RWPE2 (cell line): ENCODE data around the gene TGIF2.
A peak's percentile ranks its signal among the peaks of the same experiment; 100 is the strongest.
"Not testable (repeated sequence)": the region's sequence is repeated elsewhere in the genome, so short reads cannot be mapped to it uniquely, and the experiment has no call there.

ENCODE experiments used
- ATAC-seq: fragments of 200-7000 bp; cut with Tn5 transposase; 3 replicates; pipeline ENCODE4 v1.9.1; 2021; ENCODE audit warnings: low read depth
- DNase-seq: peaks from one replicate; pipeline ENCODE4 v3.0.0-alpha.2; 2020; ENCODE audit warnings: low spot score
- H3K27ac ChIP-seq: fragments of 450-650 bp; 2 replicates; pipeline ENCODE4 v1.5.1; 2017; ENCODE audit warnings: mild to moderate bottlenecking; ENCODE audit not compliant: poor library complexity, severe bottlenecking
- H3K27me3 ChIP-seq: fragments of 250-450 bp; sonication (Bioruptor Pico); 2 replicates; pipeline ENCODE4 v1.5.1; 2021; ENCODE audit warnings: mild to moderate bottlenecking, moderate library complexity; ENCODE audit not compliant: insufficient read depth, poor library complexity, severe bottlenecking
- H3K36me3 ChIP-seq: fragments of 250-450 bp; sonication (Bioruptor Pico); 2 replicates; pipeline ENCODE4 v1.5.1; 2020; ENCODE audit warnings: low read depth, mild to moderate bottlenecking, moderate library complexity
- H3K4me1 ChIP-seq: fragments of 250-450 bp; sonication (Bioruptor Pico); 2 replicates; pipeline ENCODE4 v1.5.1; 2021; ENCODE audit warnings: mild to moderate bottlenecking, moderate library complexity; ENCODE audit not compliant: insufficient read depth, poor library complexity, severe bottlenecking
- H3K4me3 ChIP-seq: fragments of 250-450 bp; sonication (Bioruptor Pico); 2 replicates; pipeline ENCODE4 v1.5.1; 2021; ENCODE audit warnings: mild to moderate bottlenecking, moderate library complexity; ENCODE audit not compliant: severe bottlenecking
- H3K9me3 ChIP-seq: fragments of 250-450 bp; sonication (Bioruptor Pico); 2 replicates; pipeline ENCODE4 v1.5.1; 2021; ENCODE audit warnings: mild to moderate bottlenecking, moderate library complexity; ENCODE audit not compliant: severe bottlenecking
- TF ChIP-seq, protein P1 (sequence below): fragments of 450-650 bp; IDR thresholded peaks from one replicate; pipeline ENCODE4 v1.5.1; 2017; ENCODE audit warnings: mild to moderate bottlenecking, moderate library complexity; ENCODE audit not compliant: poor library complexity, severe bottlenecking

TGIF2 gene

DNA sequence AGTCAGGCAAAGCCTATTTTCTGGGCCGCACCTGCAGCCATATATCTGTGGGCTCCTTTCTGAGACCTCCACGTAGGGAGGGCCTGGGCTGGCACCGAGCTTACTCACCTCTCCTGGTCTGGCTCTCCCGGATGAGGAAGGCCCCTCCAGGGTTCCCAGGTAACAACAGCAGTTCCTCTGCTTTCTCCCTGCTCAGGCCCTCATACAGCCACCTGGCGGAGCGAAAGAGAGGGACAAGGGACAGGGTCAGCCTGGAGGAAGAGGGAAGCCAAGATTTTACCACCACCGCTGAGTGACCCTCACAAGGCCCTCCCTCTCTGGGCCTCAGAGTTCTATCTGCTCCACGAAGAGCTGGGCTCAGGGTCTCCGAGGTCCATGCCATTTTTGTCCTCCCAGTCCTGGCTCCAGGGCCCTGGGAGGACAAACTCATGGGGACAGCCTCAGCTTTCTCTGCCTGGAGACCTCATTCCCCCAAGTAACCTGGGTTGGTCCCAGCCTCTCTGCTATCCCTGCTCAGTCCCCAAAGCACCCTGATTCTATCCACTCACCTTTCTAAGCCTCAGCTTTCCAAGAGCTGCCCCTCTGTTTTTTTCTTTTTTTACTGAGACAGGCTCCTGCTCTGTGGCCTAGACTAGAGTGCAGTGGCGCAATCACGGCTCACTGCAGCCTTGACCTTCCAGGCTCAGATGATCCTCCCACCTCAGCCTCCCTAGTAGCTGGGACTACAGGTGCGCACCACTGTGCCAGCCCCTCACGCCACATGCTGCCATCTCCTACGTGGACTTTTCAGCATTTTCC lies 59.3 kb downstream of the TGIF2 start:
- no peaks in the 10 kb centered on the region for H3K36me3 ChIP-seq
- H3K4me1 ChIP-seq, result no peaks in the 10 kb centered on the region
- H3K9me3 ChIP-seq, result no peaks in the 10 kb centered on the region
- H3K27ac ChIP-seq, result no peak overlapping the region
- TF ChIP-seq, protein P1, sequence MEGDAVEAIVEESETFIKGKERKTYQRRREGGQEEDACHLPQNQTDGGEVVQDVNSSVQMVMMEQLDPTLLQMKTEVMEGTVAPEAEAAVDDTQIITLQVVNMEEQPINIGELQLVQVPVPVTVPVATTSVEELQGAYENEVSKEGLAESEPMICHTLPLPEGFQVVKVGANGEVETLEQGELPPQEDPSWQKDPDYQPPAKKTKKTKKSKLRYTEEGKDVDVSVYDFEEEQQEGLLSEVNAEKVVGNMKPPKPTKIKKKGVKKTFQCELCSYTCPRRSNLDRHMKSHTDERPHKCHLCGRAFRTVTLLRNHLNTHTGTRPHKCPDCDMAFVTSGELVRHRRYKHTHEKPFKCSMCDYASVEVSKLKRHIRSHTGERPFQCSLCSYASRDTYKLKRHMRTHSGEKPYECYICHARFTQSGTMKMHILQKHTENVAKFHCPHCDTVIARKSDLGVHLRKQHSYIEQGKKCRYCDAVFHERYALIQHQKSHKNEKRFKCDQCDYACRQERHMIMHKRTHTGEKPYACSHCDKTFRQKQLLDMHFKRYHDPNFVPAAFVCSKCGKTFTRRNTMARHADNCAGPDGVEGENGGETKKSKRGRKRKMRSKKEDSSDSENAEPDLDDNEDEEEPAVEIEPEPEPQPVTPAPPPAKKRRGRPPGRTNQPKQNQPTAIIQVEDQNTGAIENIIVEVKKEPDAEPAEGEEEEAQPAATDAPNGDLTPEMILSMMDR, result no peak
- no peak overlapping the region for H3K4me3 ChIP-seq
- ATAC-seq (0 out of 3 replicates have a peak, but pooled peaks have one; percentile 4), DNase-seq (no peak)
- H3K27me3 ChIP-seq, result no peaks in the 10 kb centered on the region

DNA sequence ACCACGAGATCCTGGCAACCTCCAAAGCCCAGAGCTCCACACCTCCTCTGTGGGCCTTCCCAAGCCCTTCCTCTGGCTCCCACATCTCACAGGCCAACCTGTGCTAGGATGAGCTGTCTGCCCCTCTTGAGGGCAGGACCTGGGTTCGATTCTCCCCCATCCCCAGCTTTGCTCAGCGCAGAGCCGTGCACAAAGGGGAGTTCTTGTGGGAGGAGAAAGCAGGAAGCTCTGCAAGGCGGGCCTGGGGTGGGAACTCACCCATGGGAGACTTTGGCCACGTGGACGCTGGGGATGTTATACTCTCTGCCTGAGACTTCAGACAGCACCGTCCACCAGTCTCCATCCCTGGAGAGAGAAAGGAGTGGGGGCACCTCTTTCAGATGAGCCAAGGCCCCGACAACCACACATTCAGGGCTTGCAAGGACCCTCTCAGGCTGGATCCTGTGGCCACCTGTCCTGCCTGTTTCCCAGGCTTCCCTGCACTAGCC lies 59.9 kb downstream of the TGIF2 start:
- no peaks in the 10 kb centered on the region for H3K9me3 ChIP-seq
- H3K27me3 ChIP-seq, result no peaks in the 10 kb centered on the region
- TF ChIP-seq, protein P1, result no peak
- no peak for ATAC-seq
- no peak for DNase-seq
- no peak overlapping the region for H3K4me3 ChIP-seq
- H3K36me3 ChIP-seq, result no peaks in the 10 kb centered on the region
- no peaks in the 10 kb centered on the region for H3K4me1 ChIP-seq
- no peak overlapping the region for H3K27ac ChIP-seq

DNA sequence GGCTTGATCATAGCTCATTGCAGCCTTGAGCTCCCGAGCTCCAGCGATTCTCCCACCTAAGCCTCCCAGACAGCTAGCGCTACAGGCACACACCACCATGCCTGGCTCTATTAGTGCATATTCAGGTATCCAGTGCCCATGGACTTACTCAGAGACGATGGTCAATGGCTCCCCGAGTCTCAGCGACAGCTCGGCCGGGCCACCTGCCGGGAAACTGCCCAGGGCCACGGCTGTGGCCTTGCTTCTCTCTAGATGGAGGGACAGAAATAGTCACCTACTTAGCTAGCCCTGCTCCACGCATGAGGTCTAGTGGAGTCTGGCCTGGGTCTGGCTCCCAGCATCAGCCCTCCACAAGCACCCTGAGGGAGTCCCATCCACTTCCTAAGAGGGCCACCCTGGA lies 60.9 kb downstream of the TGIF2 start:
- ATAC-seq, result no peak
- no peak for DNase-seq
- H3K4me3 ChIP-seq, result no peak overlapping the region
- no peaks in the 10 kb centered on the region for H3K36me3 ChIP-seq
- H3K4me1 ChIP-seq, result no peaks in the 10 kb centered on the region
- TF ChIP-seq, protein P1, result no peak
- no peaks in the 10 kb centered on the region for H3K9me3 ChIP-seq
- no peaks in the 10 kb centered on the region for H3K27me3 ChIP-seq
- no peak overlapping the region for H3K27ac ChIP-seq

DNA sequence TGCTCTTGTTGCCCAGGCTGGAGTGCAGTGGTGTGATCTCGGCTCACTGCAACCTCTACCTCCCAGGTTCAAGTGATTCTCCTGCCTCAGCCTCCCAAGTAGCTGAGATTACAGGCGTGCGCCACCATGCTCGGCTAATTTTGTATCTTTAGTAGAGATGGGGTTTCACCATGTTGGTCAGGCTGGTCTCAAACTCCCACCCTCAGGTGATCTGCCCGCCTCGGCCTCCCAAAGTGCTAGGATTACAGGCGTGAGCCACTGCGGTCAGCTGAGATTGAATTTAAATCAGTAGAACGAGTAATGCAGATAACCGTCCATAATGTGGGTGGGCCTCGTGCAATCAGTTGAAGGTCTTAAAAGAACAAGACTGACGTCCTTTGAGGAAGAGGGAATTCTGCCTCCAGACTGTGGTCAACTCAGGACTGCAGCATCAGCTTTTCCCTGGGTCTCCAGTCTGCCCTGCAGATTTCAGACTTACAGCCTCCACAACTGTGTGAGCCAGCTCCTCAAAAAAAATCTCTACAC lies 65.5 kb downstream of the TGIF2 start:
- DNase-seq, H3K27ac ChIP-seq, H3K9me3 ChIP-seq, H3K27me3 ChIP-seq, H3K36me3 ChIP-seq, ATAC-seq, H3K4me3 ChIP-seq, H3K4me1 ChIP-seq: not testable (repeated sequence)

DNA sequence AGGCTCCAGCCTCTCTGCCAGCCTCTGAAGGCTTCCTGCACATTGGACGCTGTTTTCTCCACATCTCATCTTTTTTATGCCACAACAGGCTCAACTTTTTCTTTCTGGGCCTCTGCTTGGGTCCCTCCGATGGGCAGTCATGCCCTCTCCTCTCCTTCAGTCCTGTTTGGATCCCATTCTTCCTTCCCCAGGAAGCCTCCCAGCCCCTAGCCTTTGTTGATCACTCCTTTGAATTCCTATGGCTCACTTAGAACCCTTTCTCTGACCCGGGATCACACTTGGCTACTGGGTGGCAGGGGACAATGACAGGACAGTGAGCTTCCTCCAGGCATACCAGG lies 68.1 kb downstream of the TGIF2 start:
- no peak overlapping the region for H3K4me3 ChIP-seq
- H3K36me3 ChIP-seq, result no peaks in the 10 kb centered on the region
- TF ChIP-seq, protein P1, result no peak
- no peaks in the 10 kb centered on the region for H3K9me3 ChIP-seq
- ATAC-seq (no peak), DNase-seq (no peak)
- peaks cover 5% of the 10 kb centered on the region for H3K4me1 ChIP-seq
- H3K27ac ChIP-seq, result no peak overlapping the region
- no peaks in the 10 kb centered on the region for H3K27me3 ChIP-seq
